SH-SY5Y (cell line): ENCODE results near the gene RP9.

ENCODE experiments used
- GATA2 ChIP-seq: IDR thresholded peaks from 2 replicates; pipeline ENCODE4 v1.6.1; 2011; ENCODE audit warnings: mild to moderate bottlenecking, low read depth, low read length
- GATA3 ChIP-seq: IDR thresholded peaks from 2 replicates; pipeline ENCODE4 v1.6.1; 2011; ENCODE audit warnings: low read depth, mild to moderate bottlenecking, low read length, moderate library complexity

DNA sequence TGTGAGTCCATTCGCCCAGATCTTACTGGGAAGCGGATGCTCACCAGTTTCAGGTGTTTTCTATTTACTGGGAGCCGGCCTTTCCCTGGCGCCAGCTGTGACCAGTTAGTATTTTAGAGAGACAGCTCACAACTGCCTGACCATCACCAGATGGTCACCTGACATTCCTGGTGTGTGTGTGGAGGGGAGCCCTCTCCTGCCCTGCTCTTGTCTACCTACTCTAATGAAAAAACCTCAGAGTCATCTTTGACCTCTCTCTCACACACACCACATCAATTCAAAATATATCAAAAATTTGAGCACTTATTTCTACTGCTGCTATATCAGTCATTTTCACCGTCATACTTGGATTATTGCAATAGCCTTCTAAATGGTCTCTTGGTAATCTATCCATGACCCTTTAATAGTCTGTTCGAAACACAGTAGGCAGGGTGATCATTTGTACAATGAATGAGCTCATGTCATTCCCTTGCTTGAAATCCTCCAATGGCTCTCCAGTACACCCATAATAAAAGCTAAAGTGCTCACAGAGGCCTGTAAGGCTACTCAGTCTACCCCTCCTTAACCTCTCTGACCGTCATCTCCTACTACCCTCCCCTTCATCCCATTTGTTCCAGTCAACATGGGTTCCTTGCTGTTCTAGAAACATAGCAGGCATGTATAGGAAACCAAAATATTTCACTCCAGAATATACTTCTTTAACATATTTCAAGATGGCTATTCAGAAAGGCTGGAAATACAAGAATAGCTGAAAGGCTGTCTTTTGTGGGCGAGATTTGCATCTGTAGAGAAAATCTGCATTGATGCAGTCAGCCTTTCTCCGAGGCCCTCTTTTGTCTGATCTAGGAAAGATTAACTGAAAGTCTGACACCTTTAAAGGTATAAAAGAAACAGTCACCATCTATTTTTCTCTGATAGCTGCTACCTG lies 29.2 kb downstream of the RP9 start:
- TF ChIP-seq GATA2 (no peak), GATA3 (no peak)
